ENCODE measurements around the gene KDELR3.

KDELR3 gene

DNA sequence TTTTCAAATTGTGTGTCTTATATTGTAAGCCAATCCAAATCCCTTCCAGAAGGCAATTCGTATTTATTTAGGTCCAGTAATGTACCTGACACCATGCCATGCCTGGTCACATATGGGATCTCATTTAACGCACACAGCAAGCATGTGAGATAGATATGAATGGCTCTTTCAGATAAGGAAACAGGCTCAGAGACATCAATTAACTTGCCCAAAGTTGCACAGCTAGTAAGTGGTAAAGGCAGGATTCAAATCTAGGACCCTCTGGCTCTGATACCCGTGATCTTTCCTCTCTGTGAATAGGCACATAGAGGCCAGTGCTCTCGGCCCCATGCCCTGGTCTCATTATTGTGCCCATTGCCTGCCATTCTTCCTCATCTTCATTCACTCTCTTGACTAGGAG lies 47.2 kb upstream of the KDELR3 start:
- Histone ChIP-seq H2BK15ac (ENCODE audit: low read length) (no peak overlapping the region), H2BK12ac (ENCODE audit: low read length) (no peak overlapping the region), H4K91ac (ENCODE audit: low read depth, low read length, poor library complexity) (no peak overlapping the region), H3K4me2 (ENCODE audit: insufficient read depth, low read length, poor library complexity, severe bottlenecking) (no peak overlapping the region), H4K8ac (ENCODE audit: low read depth, low read length) (no peak overlapping the region), H3K4ac (ENCODE audit: low read length) (no peak overlapping the region), H3K79me1 (ENCODE audit: low read depth, low read length) (peaks cover 4% of the 10 kb centered on the region), H2BK120ac (ENCODE audit: low read depth, low read length) (no peak overlapping the region), H2BK5ac (ENCODE audit: low read length) (no peak overlapping the region), H3K23ac (ENCODE audit: low read depth, low read length, poor library complexity) (no peak overlapping the region), H3K4me3 (ENCODE audit: low read length in 2 of 2) (no peak overlapping the region), H3K27me3 (ENCODE audit: control insufficient read depth in 3 of 3, insufficient read depth in 3 of 3, low read depth in 1 of 3, low read length in 3 of 3) (peaks cover 0 to 26% (median 0%) of the 10 kb centered on the region in 3 experiments), H3K9ac (ENCODE audit: low read depth, low read length, poor library complexity) (no peak overlapping the region), H3K4me1 (ENCODE audit: control insufficient read depth in 2 of 2, insufficient read depth in 1 of 2, low read depth in 1 of 2, low read length in 2 of 2) (peaks cover 9 to 10% of the 10 kb centered on the region in 2 donors), H3K18ac (ENCODE audit: low read length) (no peak overlapping the region), H3K36me3 (replicated peaks in 1 of 2; ENCODE audit: control insufficient read depth in 2 of 2, insufficient read depth in 2 of 2, low read length in 2 of 2) (no peaks in the 10 kb centered on the region), H3K14ac (ENCODE audit: low read length) (no peak overlapping the region), H3K27ac (replicated peaks; ENCODE audit: low read length) (no peak overlapping the region), H2AK5ac (ENCODE audit: low read depth, low read length) (no peak overlapping the region), H2AFZ (ENCODE audit: low read length) (no peak overlapping the region), H3K9me3 (replicated peaks in 1 of 2; ENCODE audit: control insufficient read depth in 2 of 2, insufficient read depth in 1 of 2, low read depth in 1 of 2, low read length in 2 of 2) (peaks cover 0 to 3% of the 10 kb centered on the region in 2 donors)
- no CpG with 5 or more reads among the region's 4 CpGs for WGBS, 2 donors (ENCODE audit: extremely low coverage in 2 of 2, insufficient read length in 2 of 2, insufficient replicate concordance in 1 of 2)
- DNase-seq (ENCODE audit: low spot score) = no peak

- Histone ChIP-seq H3K18ac (ENCODE audit: low read length) (peak overlapping the region; percentile 76), H2BK5ac (ENCODE audit: low read length) (no peak overlapping the region), H3K4me2 (ENCODE audit: insufficient read depth, low read length, poor library complexity, severe bottlenecking) (no peak overlapping the region), H2BK120ac (ENCODE audit: low read depth, low read length) (no peak overlapping the region), H2AK5ac (ENCODE audit: low read depth, low read length) (peak overlapping the region; percentile 85), H3K79me1 (ENCODE audit: low read depth, low read length) (no peaks in the 10 kb centered on the region), H3K27me3 (ENCODE audit: control insufficient read depth in 3 of 3, insufficient read depth in 3 of 3, low read depth in 1 of 3, low read length in 3 of 3) (peaks cover 0 to 17% (median 0%) of the 10 kb centered on the region in 3 experiments), H2BK15ac (ENCODE audit: low read length) (peak overlapping the region; percentile 69), H3K9me3 (replicated peaks in 1 of 2; ENCODE audit: control insufficient read depth in 2 of 2, insufficient read depth in 1 of 2, low read depth in 1 of 2, low read length in 2 of 2) (peaks cover 0 to 3% of the 10 kb centered on the region in 2 donors), H3K4me1 (ENCODE audit: control insufficient read depth in 2 of 2, insufficient read depth in 1 of 2, low read depth in 1 of 2, low read length in 2 of 2) (peaks cover 9 to 10% of the 10 kb centered on the region in 2 donors), H3K9ac (ENCODE audit: low read depth, low read length, poor library complexity) (peak overlapping the region; percentile 25), H3K36me3 (replicated peaks in 1 of 2; ENCODE audit: control insufficient read depth in 2 of 2, insufficient read depth in 2 of 2, low read length in 2 of 2) (no peaks in the 10 kb centered on the region), H3K4me3 (ENCODE audit: low read length in 2 of 2) (peak overlapping the region in 1 of 2 donors; percentile 21), H3K4ac (ENCODE audit: low read length) (no peak overlapping the region), H3K14ac (ENCODE audit: low read length) (no peak overlapping the region), H3K27ac (replicated peaks; ENCODE audit: low read length) (no peak overlapping the region), H2AFZ (ENCODE audit: low read length) (no peak overlapping the region), H2BK12ac (ENCODE audit: low read length) (peak overlapping the region; percentile 33), H4K91ac (ENCODE audit: low read depth, low read length, poor library complexity) (peak overlapping the region; percentile 14), H3K23ac (ENCODE audit: low read depth, low read length, poor library complexity) (no peak overlapping the region), H4K8ac (ENCODE audit: low read depth, low read length) (no peak overlapping the region)
- no CpG with 5 or more reads among the region's 21 CpGs for WGBS, 2 donors (ENCODE audit: extremely low coverage in 2 of 2, insufficient read length in 2 of 2, insufficient replicate concordance in 1 of 2)
- no peak for DNase-seq (ENCODE audit: low spot score)
These were observed 45.0 kb upstream of the KDELR3 start for GRCh38 chr22:38422611-38423511.

GRCh38 chr22:38423512-38424503 lies 44.1 kb upstream of the KDELR3 start:
- no peak for DNase-seq (ENCODE audit: low spot score)
- Histone ChIP-seq H3K18ac (ENCODE audit: low read length) (peak overlapping the region; percentile 44), H3K4me1 (ENCODE audit: control insufficient read depth in 2 of 2, insufficient read depth in 1 of 2, low read depth in 1 of 2, low read length in 2 of 2) (peaks cover 9% of the 10 kb centered on the region in 2 donors), H3K4me2 (ENCODE audit: insufficient read depth, low read length, poor library complexity, severe bottlenecking) (no peak overlapping the region), H3K4ac (ENCODE audit: low read length) (no peak overlapping the region), H2AK5ac (ENCODE audit: low read depth, low read length) (no peak overlapping the region), H3K36me3 (replicated peaks in 1 of 2; ENCODE audit: control insufficient read depth in 2 of 2, insufficient read depth in 2 of 2, low read length in 2 of 2) (no peaks in the 10 kb centered on the region), H3K9ac (ENCODE audit: low read depth, low read length, poor library complexity) (no peak overlapping the region), H3K27ac (replicated peaks; ENCODE audit: low read length) (no peak overlapping the region), H2BK15ac (ENCODE audit: low read length) (no peak overlapping the region), H2BK12ac (ENCODE audit: low read length) (no peak overlapping the region), H3K79me1 (ENCODE audit: low read depth, low read length) (no peaks in the 10 kb centered on the region), H2AFZ (ENCODE audit: low read length) (no peak overlapping the region), H3K27me3 (ENCODE audit: control insufficient read depth in 3 of 3, insufficient read depth in 3 of 3, low read depth in 1 of 3, low read length in 3 of 3) (peaks cover 0 to 11% (median 0%) of the 10 kb centered on the region in 3 experiments), H3K14ac (ENCODE audit: low read length) (no peak overlapping the region), H4K8ac (ENCODE audit: low read depth, low read length) (no peak overlapping the region), H2BK5ac (ENCODE audit: low read length) (no peak overlapping the region), H3K4me3 (ENCODE audit: low read length in 2 of 2) (no peak overlapping the region), H3K23ac (ENCODE audit: low read depth, low read length, poor library complexity) (peak overlapping the region; percentile 29), H3K9me3 (replicated peaks in 1 of 2; ENCODE audit: control insufficient read depth in 2 of 2, insufficient read depth in 1 of 2, low read depth in 1 of 2, low read length in 2 of 2) (peaks cover 0 to 3% of the 10 kb centered on the region in 2 donors), H4K91ac (ENCODE audit: low read depth, low read length, poor library complexity) (peak overlapping the region; percentile 9), H2BK120ac (ENCODE audit: low read depth, low read length) (no peak overlapping the region)
- WGBS, 2 donors (ENCODE audit: extremely low coverage in 2 of 2, insufficient read length in 2 of 2, insufficient replicate concordance in 1 of 2) = no CpG with 5 or more reads among the region's 18 CpGs
